Activated naive CD4-positive, alpha-beta T cell treated with anti-CD3 and anti-CD28 coated beads for 36 hours (primary cell): ENCODE data around the gene BIRC7. TPM values are rescaled to one million over a fixed set of nuclear protein-coding genes. Genes with fewer than 3 reads are reported as not detected.

Source experiments
- CTCF ChIA-PET: fragments of 350-600 bp; sonication (Branson Sonifier 250); formaldehyde crosslinking; loops from one replicate; lab custom pipeline; 2021; ENCODE audit warnings: antibody characterized with exemption; lab: Charles Lee
- DNase-seq: peaks from one replicate; pipeline ENCODE4 v3.0.0-alpha.2; 2020
- H3K27ac Mint-ChIP-seq: one replicate; pipeline ENCODE4 v1.8.0; 2021; ENCODE audit warnings: mild to moderate bottlenecking, mixed read lengths
- H3K27me3 Mint-ChIP-seq: one replicate; pipeline ENCODE4 v1.8.0; 2021; ENCODE audit warnings: low read depth, mixed read lengths
- H3K36me3 Mint-ChIP-seq: one replicate; pipeline ENCODE4 v1.8.0; 2021; ENCODE audit warnings: low read depth, mixed read lengths
- H3K4me1 Mint-ChIP-seq: one replicate; pipeline ENCODE4 v1.8.0; 2021; ENCODE audit warnings: low read depth, mixed read lengths
- H3K4me3 Mint-ChIP-seq: one replicate; pipeline ENCODE4 v1.8.0; 2021; ENCODE audit warnings: mild to moderate bottlenecking, moderate library complexity, mixed read lengths
- H3K9me3 Mint-ChIP-seq: one replicate; pipeline ENCODE4 v1.8.0; 2021; ENCODE audit warnings: mixed read lengths
- intact Hi-C: fragments of 100-400 bp; cut with micrococcal nuclease; formaldehyde crosslinking; loops from one replicate; pipeline ENCODE4 v1.15.1; 2023
- total RNA-seq, 2 experiments: library from RNA; stranded (reverse); gene quantifications; one replicate each; pipeline ENCODE4 v1.2.3, GENCODE V29; 2021

BIRC7 gene, protein sequence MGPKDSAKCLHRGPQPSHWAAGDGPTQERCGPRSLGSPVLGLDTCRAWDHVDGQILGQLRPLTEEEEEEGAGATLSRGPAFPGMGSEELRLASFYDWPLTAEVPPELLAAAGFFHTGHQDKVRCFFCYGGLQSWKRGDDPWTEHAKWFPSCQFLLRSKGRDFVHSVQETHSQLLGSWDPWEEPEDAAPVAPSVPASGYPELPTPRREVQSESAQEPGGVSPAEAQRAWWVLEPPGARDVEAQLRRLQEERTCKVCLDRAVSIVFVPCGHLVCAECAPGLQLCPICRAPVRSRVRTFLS
- total RNA-seq = not detected

DNA sequence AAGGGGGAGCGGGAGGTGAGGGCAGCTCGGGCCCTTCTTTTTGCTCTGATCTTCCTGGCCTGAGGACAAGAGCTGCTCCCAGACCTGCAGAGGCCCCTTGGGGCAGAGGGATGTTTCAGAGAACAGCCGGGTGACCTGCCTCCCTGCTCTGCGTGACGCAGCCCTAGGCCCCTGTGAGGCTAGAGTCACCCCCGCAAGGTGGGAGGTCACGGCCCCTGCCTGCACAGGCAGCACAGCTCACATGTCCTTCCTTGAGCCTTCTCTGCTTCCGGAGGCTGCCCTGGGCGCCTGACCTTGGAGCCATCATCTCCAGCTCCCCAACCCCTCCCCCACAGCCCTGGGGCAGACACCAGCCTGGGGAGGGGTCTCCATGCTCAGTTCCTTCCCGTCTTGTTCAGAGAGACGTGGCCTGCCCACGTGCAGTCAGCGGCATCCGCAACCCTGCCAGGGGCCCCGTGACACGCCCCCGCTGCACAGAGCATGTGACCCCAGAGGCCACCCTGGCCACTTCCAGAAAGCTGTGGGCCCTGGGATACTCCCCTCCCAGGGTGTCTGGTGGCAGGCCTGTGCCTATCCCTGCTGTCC, at the start of gene BIRC7:
BIRC7 (plus strand) TSS at position 507 of the 585 bp plus-strand sequence. CDS start 192 bp downstream, outside the sequence.
- H3K4me3 Mint-ChIP-seq = no peak within 1 kb of the TSS
- H3K36me3 Mint-ChIP-seq = no peaks in the 10 kb centered on the region
- no peak for DNase-seq
- H3K27me3 Mint-ChIP-seq = peaks cover 16% of the 10 kb centered on the region
- no peak within 1 kb of the TSS for H3K27ac Mint-ChIP-seq
- peaks cover 4% of the 10 kb centered on the region for H3K4me1 Mint-ChIP-seq
- H3K9me3 Mint-ChIP-seq = no peaks in the 10 kb centered on the region
- CTCF ChIA-PET = interaction anchor here (0.6 to 6.4 kb wide), 4 partner anchors 10 to 380 kb away, joined by 3 to 42 read pairs (median 4); no protein-coding TSS in a partner anchor
- intact Hi-C loops = no loop called here

DNA sequence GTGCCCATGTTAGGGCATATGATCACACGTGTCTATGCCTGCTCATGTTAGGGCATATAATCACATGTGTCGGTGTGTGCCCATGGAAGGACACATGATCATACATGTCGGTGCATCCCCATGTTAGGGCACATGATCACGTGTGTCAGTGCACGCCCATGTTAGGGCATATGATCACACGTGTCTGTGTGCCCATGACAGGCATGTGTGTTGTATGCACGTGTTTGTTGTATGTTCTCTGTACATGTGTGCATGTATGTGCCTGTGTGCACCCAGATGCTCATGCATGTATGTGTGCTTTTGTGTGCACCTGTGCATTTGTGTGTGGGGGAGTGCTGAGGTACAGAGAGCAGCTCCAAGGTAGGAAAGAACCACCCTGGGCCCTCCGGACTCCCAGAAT, 49.6 kb upstream of the BIRC7 start:
- Mint-ChIP-seq H3K9me3 (no peaks in the 10 kb centered on the region), H3K27me3 (peaks cover 2% of the 10 kb centered on the region), H3K4me1 (no peaks in the 10 kb centered on the region), H3K27ac (no peak overlapping the region), H3K36me3 (no peaks in the 10 kb centered on the region), H3K4me3 (no peak overlapping the region)
- CTCF ChIA-PET = no interaction called here
- intact Hi-C loops = no loop called here
- DNase-seq = no peak

DNA sequence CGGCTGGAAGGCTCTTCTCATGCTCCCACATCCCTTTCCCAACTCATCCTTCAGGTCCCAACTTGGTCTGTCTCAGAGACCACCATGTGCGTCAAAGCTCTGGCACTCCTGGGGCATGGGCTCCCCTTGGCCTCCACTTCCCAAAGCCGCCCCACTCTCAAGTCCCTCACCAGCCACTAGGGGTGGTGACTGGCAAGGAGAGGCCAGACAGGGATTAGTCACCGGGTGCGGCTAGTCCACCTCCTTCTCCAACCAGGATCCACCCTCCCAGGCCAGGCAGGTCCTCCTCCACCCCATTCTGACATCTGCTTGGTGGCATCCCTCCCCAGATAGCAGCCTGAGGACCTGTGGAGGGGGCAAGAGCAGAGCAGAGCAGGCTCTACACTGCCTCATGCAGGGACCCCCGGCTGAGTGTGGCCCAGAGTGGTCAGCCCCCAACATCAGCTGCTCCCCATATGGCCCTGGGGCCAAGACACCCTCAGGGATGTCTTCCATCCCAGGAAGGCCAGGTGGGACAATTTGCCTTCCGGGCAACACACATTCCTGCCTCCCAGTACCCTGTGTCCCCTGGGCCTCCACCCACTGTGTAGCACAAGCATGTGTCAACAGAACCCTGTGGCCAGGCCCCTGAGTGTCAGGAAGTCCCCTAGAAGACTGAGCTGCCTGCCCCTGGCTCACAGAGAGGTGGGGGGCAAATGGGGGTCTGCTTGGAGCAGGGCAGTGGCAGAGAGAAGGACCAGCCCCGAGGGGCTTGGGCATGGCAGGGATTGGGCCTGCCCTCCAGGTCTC, 49.0 kb upstream of the BIRC7 start:
- intact Hi-C loops = no loop called here
- H3K4me1 Mint-ChIP-seq = no peaks in the 10 kb centered on the region
- no peaks in the 10 kb centered on the region for H3K27me3 Mint-ChIP-seq
- no peak overlapping the region for H3K27ac Mint-ChIP-seq
- CTCF ChIA-PET = interaction anchor here (1.8 kb wide), 1 partner anchor 36 kb away, joined by 4 read pairs; no protein-coding TSS in a partner anchor
- no peak for DNase-seq
- H3K9me3 Mint-ChIP-seq = no peaks in the 10 kb centered on the region
- H3K4me3 Mint-ChIP-seq = no peak overlapping the region
- H3K36me3 Mint-ChIP-seq = no peaks in the 10 kb centered on the region

DNA sequence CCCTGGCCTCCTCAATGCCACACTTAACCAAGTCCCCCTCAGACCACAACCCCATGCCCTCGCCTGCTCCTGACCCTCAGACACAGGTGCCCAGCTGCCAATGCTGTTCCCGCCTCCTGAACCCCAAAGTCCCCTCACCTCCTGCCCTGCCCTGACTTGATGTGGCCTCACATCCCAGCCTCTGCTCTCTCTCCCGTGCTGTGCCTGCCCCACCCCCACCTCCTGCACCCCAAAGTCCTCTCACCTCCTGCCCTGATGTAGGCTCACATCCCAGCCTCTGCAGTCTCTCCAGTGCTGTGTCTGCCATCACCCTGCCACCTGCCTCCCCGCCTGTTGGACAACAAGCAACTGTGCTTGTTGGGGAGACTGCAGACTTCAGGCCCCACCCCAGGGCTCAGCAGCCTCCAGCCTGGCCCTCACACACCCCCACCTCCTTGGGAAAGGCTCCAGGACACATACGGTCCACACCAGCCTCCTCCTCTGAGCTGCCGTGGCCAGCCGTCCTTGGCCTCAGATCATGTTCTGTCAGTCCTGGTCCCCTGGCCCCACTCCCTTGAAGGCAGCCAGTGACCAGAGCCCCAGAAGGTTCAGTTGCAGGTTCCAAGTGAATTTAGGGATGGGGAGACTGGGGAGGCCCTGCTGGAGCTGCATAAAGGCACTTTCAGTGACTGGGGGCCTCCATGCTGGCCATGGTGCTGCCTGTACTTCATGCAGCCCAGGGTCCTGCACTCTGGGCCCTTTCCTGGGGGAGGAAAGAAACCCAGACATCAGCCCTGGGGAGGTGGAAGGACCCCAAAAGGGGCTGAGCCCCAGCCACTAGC, 48.2 kb upstream of the BIRC7 start:
- Mint-ChIP-seq H3K27ac (no peak overlapping the region), H3K9me3 (no peaks in the 10 kb centered on the region), H3K4me1 (no peaks in the 10 kb centered on the region), H3K27me3 (no peaks in the 10 kb centered on the region), H3K4me3 (no peak overlapping the region), H3K36me3 (no peaks in the 10 kb centered on the region)
- intact Hi-C loops = no loop called here
- no peak for DNase-seq
- CTCF ChIA-PET = interaction anchor here (1.8 kb wide), 1 partner anchor 36 kb away, joined by 4 read pairs; no protein-coding TSS in a partner anchor

DNA sequence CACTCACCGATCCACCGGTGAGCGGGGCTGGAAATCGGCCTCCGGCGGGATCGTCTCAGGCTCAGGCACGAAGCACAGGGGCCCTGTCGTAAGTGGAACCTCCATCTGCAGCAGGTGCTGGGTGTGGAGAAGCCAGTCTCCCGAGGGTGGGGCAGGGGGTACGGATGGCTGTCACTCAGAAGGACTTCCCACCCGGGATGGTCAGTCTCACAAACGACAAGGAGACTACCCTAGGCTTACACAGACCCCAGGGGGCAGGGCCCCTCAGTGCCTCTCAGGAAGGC, 47.6 kb upstream of the BIRC7 start:
- DNase-seq = no peak
- CTCF ChIA-PET = interaction anchor here (1.8 kb wide), 1 partner anchor 35 kb away, joined by 4 read pairs; no protein-coding TSS in a partner anchor
- Mint-ChIP-seq H3K36me3 (no peaks in the 10 kb centered on the region), H3K4me3 (no peak overlapping the region), H3K4me1 (no peaks in the 10 kb centered on the region), H3K9me3 (no peaks in the 10 kb centered on the region), H3K27me3 (no peaks in the 10 kb centered on the region), H3K27ac (no peak overlapping the region)
- intact Hi-C loops = no loop called here

DNA sequence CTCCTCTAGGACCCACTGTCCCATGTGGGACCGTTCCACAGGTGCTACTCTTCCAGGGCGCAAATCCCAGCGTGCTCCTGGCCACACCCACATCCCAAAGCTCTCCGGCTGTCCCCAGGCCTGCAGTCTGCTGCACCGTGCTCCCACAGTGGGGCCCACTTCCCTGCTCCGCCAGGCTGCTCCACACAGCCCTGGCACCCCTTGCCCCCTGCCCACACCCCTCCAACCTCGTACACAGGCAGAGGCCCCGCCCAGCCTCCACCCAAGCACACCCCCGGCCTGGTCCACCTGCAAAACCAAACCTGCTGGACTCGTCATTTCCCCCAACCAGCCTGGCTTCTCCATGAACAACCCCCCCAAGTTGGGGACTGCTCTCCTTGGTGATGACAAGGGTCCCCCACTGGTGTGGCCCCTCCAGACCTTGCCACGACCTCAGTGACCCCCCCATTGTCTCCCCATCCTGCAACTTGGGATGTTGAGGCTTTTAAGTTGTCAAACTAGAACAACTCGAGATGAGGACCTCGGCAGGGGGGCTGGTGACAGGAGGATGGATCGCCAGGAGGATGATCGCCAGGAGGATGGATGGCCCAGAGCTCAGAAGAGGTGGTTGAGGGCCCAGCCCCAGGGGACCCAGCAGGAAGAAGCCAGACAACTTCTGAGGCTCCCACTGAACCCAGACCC, 46.9 kb upstream of the BIRC7 start:
- Mint-ChIP-seq H3K9me3 (no peaks in the 10 kb centered on the region), H3K4me3 (no peak overlapping the region), H3K27me3 (no peaks in the 10 kb centered on the region), H3K36me3 (no peaks in the 10 kb centered on the region), H3K4me1 (no peaks in the 10 kb centered on the region), H3K27ac (no peak overlapping the region)
- intact Hi-C loops = no loop called here
- no peak for DNase-seq
- CTCF ChIA-PET = interaction anchor here (0.6 to 1.8 kb wide), 2 partner anchors 34 to 1086 kb away, joined by 4 to 5 read pairs; no protein-coding TSS in a partner anchor

DNA sequence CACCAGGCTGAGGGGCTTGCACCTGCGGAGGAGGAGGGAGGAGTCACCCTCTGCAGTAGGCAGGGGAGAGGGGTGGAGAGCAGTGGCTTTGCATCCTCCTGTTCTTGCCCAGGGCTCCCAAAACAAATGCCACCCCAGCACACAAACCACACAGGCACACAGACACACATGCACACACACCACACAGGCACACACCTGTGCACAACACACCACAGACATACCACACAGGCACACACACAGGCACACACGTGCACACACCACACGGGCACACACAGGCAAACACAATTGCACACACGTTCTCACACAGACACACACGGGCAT, 46.4 kb upstream of the BIRC7 start:
- Mint-ChIP-seq H3K27ac (no peak overlapping the region), H3K4me1 (peaks cover 1% of the 10 kb centered on the region), H3K4me3 (no peak overlapping the region), H3K36me3 (no peaks in the 10 kb centered on the region), H3K27me3 (no peaks in the 10 kb centered on the region), H3K9me3 (no peaks in the 10 kb centered on the region)
- intact Hi-C loops = no loop called here
- no peak for DNase-seq
- CTCF ChIA-PET = interaction anchor here (0.6 kb wide), 1 partner anchor 1086 kb away, joined by 5 read pairs; no protein-coding TSS in a partner anchor

DNA sequence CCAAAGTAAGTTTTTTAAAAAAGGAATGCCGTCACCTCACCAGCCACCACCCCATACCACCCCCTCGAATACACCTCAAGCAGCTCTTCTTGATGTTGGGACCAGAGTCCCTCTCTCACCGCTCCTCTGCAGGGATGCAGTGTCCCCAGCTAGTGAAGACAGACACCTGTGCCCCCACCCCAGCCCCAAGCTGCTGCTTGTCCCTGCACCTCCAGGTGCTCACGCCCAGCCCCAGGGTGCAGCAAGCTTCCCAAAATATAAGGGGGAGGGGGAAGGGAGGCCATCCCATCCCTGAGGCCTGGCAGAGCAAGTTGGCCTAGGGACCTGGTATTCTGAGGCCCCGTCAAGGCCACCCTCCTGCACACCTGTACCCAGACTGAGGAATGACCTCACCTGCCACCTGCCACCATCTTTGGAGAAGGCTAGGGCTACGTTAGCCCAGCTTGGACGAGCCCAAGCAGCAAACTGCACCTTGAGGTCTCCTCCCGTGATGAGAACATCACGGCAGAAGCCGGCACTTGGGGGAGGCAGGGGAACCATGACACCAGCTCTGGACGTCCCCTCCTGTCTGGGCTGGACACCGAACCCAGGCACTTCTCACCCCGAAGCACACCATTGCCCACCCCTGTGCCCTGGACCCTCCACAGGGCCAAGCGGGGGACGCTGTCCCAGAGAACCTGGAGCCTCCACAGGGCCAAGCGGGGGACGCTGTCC, 45.7 kb upstream of the BIRC7 start:
- Mint-ChIP-seq H3K4me1 (peaks cover 1% of the 10 kb centered on the region), H3K9me3 (no peaks in the 10 kb centered on the region), H3K36me3 (peaks cover 4% of the 10 kb centered on the region), H3K4me3 (no peak overlapping the region), H3K27me3 (no peaks in the 10 kb centered on the region), H3K27ac (no peak overlapping the region)
- CTCF ChIA-PET = no interaction called here
- DNase-seq = no peak
- intact Hi-C loops = no loop called here

DNA sequence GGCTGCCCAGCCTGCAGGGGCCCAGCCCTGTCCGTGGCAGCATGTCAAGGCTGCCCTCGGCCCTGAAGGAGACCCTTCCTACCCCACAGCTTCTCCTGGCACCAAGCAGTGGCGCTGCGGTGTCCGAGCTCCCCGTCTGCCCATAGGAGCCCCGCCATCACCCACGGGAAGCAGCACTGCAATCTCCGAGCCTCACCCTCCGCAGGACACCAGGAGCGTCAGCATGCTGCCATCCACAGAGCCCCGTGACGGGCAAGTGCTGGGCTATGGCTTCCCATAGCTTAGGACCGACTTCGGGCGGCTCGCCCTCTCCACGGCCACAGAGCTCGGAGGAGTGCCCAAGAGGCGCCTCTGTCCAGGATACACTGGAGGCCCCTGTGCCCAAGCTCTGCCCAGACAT, 44.9 kb upstream of the BIRC7 start:
- Mint-ChIP-seq H3K4me3 (no peak overlapping the region), H3K9me3 (no peaks in the 10 kb centered on the region), H3K27ac (no peak overlapping the region), H3K27me3 (no peaks in the 10 kb centered on the region), H3K4me1 (peaks cover 1% of the 10 kb centered on the region), H3K36me3 (peaks cover 7% of the 10 kb centered on the region)
- CTCF ChIA-PET = no interaction called here
- intact Hi-C loops = no loop called here
- DNase-seq = no peak

DNA sequence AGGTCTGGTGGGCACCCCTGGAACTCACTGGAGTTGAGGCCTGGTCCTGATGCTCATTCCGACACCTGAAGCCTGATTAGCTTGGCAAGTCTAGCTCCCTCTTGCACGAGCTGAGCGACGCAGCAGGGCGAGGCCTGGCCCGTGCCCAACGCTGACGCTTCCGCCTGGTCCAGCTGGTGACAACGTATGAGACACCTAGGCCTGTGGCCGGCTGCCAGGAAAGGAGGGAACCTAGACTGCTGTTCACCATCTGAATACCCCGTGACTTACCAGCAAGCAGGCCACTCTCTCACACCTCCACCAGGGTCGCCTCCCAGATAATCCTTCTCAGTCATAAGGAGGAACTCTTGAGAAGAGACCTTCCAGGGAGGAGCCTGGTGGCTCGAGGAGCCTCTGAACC, 44.3 kb upstream of the BIRC7 start:
- Mint-ChIP-seq H3K36me3 (peaks cover 8% of the 10 kb centered on the region), H3K4me1 (peaks cover 3% of the 10 kb centered on the region), H3K27ac (no peak overlapping the region), H3K9me3 (no peaks in the 10 kb centered on the region), H3K27me3 (no peaks in the 10 kb centered on the region), H3K4me3 (no peak overlapping the region)
- DNase-seq = no peak
- CTCF ChIA-PET = no interaction called here
- intact Hi-C loops = no loop called here

DNA sequence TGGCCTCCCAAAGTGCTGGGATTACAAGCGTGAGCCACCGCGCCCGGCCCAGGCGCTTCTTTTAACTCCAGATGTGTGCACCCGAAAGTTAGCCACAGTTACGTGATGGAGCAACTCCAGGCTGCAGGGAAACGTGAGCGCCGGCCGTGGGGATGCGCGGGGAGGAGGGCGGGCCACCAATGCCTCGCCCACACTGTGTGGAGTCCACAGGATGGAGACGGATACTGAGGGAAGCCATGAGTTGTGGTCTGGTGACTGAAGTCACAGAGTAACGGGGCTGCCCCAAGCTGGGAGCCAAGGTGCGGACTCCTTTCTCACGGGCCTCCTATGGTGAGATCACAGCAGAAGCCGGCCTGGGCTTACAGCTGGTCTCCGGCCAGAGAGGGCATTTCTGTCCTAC, 43.0 kb upstream of the BIRC7 start:
- Mint-ChIP-seq H3K4me3 (no peak overlapping the region), H3K27me3 (no peaks in the 10 kb centered on the region), H3K36me3 (peaks cover 11% of the 10 kb centered on the region), H3K27ac (no peak overlapping the region), H3K4me1 (peaks cover 16% of the 10 kb centered on the region), H3K9me3 (no peaks in the 10 kb centered on the region)
- CTCF ChIA-PET = interaction anchor here (0.9 kb wide), 1 partner anchor 31 kb away, joined by 3 read pairs; no protein-coding TSS in a partner anchor
- intact Hi-C loops = no loop called here
- DNase-seq = no peak
